ENCODE data around the gene TMEM131.

DNA sequence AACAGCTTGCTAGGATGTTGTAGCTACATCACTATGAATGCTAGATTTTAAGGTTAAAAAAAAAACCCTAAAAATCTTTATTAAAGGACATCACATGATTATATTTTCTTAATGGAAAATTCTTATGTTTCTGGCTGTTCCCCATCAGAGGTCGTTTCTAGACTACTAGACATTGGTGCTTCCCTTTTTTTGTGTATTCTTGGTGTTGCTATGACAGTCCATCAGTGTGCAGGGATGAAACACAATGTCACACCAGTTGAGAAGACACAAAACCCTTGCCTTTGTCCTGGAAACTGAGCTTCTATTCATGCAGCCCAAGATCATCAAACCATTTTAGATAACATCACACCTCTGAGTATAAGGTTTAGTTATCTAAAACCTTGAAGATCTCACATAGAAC is 19.9 kb upstream of the TMEM131 start:
- TF ChIP-seq, protein P1, sequence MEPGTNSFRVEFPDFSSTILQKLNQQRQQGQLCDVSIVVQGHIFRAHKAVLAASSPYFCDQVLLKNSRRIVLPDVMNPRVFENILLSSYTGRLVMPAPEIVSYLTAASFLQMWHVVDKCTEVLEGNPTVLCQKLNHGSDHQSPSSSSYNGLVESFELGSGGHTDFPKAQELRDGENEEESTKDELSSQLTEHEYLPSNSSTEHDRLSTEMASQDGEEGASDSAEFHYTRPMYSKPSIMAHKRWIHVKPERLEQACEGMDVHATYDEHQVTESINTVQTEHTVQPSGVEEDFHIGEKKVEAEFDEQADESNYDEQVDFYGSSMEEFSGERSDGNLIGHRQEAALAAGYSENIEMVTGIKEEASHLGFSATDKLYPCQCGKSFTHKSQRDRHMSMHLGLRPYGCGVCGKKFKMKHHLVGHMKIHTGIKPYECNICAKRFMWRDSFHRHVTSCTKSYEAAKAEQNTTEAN (CRISPR knock-in tag; IDR thresholded peaks at IDR 0.05) = no peak
- no peak for TF ChIP-seq ELF4 (CRISPR knock-in tag; IDR thresholded peaks at IDR 0.05; ENCODE audit: low read depth)
- TF ChIP-seq SMAD4 (CRISPR knock-in tag; IDR thresholded peaks at IDR 0.05) = no peak
- TF ChIP-seq NFATC4 (CRISPR knock-in tag; IDR thresholded peaks at IDR 0.05) = no peak
- TF ChIP-seq, protein P2, sequence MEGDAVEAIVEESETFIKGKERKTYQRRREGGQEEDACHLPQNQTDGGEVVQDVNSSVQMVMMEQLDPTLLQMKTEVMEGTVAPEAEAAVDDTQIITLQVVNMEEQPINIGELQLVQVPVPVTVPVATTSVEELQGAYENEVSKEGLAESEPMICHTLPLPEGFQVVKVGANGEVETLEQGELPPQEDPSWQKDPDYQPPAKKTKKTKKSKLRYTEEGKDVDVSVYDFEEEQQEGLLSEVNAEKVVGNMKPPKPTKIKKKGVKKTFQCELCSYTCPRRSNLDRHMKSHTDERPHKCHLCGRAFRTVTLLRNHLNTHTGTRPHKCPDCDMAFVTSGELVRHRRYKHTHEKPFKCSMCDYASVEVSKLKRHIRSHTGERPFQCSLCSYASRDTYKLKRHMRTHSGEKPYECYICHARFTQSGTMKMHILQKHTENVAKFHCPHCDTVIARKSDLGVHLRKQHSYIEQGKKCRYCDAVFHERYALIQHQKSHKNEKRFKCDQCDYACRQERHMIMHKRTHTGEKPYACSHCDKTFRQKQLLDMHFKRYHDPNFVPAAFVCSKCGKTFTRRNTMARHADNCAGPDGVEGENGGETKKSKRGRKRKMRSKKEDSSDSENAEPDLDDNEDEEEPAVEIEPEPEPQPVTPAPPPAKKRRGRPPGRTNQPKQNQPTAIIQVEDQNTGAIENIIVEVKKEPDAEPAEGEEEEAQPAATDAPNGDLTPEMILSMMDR (IDR thresholded peaks at IDR 0.05) = no peak
- no peak for TF ChIP-seq PRRX2 (CRISPR knock-in tag; IDR thresholded peaks at IDR 0.05)
- TF ChIP-seq NFE2L1 (CRISPR knock-in tag; IDR thresholded peaks at IDR 0.05) = no peak
- no peak for TF ChIP-seq ESRRA (CRISPR knock-in tag; IDR thresholded peaks at IDR 0.05; ENCODE audit: borderline replicate concordance)
- TF ChIP-seq JUN (CRISPR knock-in tag; IDR thresholded peaks at IDR 0.05) = no peak
- TF ChIP-seq, protein P3, sequence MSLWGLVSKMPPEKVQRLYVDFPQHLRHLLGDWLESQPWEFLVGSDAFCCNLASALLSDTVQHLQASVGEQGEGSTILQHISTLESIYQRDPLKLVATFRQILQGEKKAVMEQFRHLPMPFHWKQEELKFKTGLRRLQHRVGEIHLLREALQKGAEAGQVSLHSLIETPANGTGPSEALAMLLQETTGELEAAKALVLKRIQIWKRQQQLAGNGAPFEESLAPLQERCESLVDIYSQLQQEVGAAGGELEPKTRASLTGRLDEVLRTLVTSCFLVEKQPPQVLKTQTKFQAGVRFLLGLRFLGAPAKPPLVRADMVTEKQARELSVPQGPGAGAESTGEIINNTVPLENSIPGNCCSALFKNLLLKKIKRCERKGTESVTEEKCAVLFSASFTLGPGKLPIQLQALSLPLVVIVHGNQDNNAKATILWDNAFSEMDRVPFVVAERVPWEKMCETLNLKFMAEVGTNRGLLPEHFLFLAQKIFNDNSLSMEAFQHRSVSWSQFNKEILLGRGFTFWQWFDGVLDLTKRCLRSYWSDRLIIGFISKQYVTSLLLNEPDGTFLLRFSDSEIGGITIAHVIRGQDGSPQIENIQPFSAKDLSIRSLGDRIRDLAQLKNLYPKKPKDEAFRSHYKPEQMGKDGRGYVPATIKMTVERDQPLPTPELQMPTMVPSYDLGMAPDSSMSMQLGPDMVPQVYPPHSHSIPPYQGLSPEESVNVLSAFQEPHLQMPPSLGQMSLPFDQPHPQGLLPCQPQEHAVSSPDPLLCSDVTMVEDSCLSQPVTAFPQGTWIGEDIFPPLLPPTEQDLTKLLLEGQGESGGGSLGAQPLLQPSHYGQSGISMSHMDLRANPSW (CRISPR knock-in tag; conservative IDR thresholded peaks at IDR 0.05; ENCODE audit: low read depth) = no peak

All from WTC11 (cell line).